NCI-H345 (cell line): ENCODE measurements around the gene MTRF1.
A peak's percentile ranks its signal among the peaks of the same experiment; 100 is the strongest.
"Not testable (repeated sequence)": the region's sequence is repeated elsewhere in the genome, so short reads cannot be mapped to it uniquely, and the experiment has no call there.

Experiments used
- DNase-seq: peaks from one replicate; lab custom pipeline; 2025; lab: John Stamatoyannopoulos, UW

The MTRF1 gene

GRCh38 chr13:41222259-41222852 lies 41.0 kb downstream of the MTRF1 start:
- DNase-seq, result peak; percentile 35

GRCh38 chr13:41220401-41220800 lies 43.0 kb downstream of the MTRF1 start:
- DNase-seq, result no peak

- no peak for DNase-seq
Observed at GRCh38 chr13:41216160-41216559, 47.2 kb downstream of the MTRF1 start.

- no peak for DNase-seq
Observed at GRCh38 chr13:41213919-41214318, 49.5 kb downstream of the MTRF1 start.

- no peak for DNase-seq
Observed at GRCh38 chr13:41213316-41213715, 50.1 kb downstream of the MTRF1 start.

- DNase-seq, result no peak
Observed at GRCh38 chr13:41212881-41213280, 50.5 kb downstream of the MTRF1 start.

GRCh38 chr13:41211062-41211461 lies 52.3 kb downstream of the MTRF1 start:
- DNase-seq, result no peak

- no peak for DNase-seq
Observed at GRCh38 chr13:41206467-41206866, 56.9 kb downstream of the MTRF1 start.

- no peak for DNase-seq
Observed at GRCh38 chr13:41203810-41204209, 59.6 kb downstream of the MTRF1 start.

- no peak for DNase-seq
Observed at GRCh38 chr13:41200126-41200525, 63.2 kb downstream of the MTRF1 start.

- no peak for DNase-seq
Observed at GRCh38 chr13:41199526-41199925, 63.9 kb downstream of the MTRF1 start.

GRCh38 chr13:41199079-41199478 lies 64.3 kb downstream of the MTRF1 start:
- DNase-seq, result no peak

- no peak for DNase-seq
Observed at GRCh38 chr13:41196620-41197019, 66.8 kb downstream of the MTRF1 start.

- no peak for DNase-seq
Observed at GRCh38 chr13:41196011-41196410, 67.4 kb downstream of the MTRF1 start.

GRCh38 chr13:41193919-41194824 lies 69.2 kb downstream of the MTRF1 start, which contains the start of gene KBTBD7:
Gene KBTBD7, minus strand, starts transcription at chr13:41194569. Its CDS starts 312 bp downstream, at chr13:41194257.
- DNase-seq, result peak; percentile 90

GRCh38 chr13:41193469-41193868 lies 69.9 kb downstream of the MTRF1 start:
- DNase-seq, result no peak

GRCh38 chr13:41188584-41188983 lies 74.8 kb downstream of the MTRF1 start:
- DNase-seq, result no peak

GRCh38 chr13:41186481-41186880 lies 76.9 kb downstream of the MTRF1 start:
- DNase-seq, result no peak

GRCh38 chr13:41182231-41182630 lies 81.1 kb downstream of the MTRF1 start:
- no peak for DNase-seq

- DNase-seq, result no peak
Observed at GRCh38 chr13:41179593-41180250, 83.7 kb downstream of the MTRF1 start.

GRCh38 chr13:41178040-41178439 lies 85.3 kb downstream of the MTRF1 start:
- no peak for DNase-seq

- DNase-seq, result no peak
Observed at GRCh38 chr13:41177616-41178015, 85.8 kb downstream of the MTRF1 start.

- not testable (repeated sequence) for DNase-seq
Observed at GRCh38 chr13:41175576-41175975, 87.8 kb downstream of the MTRF1 start.
